T-cell (primary cell): ENCODE measurements around the gene DISP2. TPM values are rescaled to one million over a fixed set of nuclear protein-coding genes. Genes with fewer than 3 reads are reported as not detected.
A peak's percentile ranks its signal among the peaks of the same experiment; 100 is the strongest.

Experiments used
- ATAC-seq, 4 experiments: fragments of 200-7000 bp in 3 of 4; fragments of 150-1000 bp in 1 of 4; cut with Tn5 transposase; replicated peaks in 1 of 4; 1 replicate in 3 of 4; 2 replicates in 1 of 4; pipeline ENCODE4 v1.10.0; 2021; ENCODE audit warnings: moderate library complexity in 3 of 4, mild to moderate bottlenecking in 2 of 4, moderate number of reproducible peaks in 1 of 4
- CTCF ChIA-PET, 2 donors: fragments of 300-600 bp; sonication (Branson Sonifier 250); formaldehyde crosslinking; loops; one replicate each; lab custom pipeline; 2022; ENCODE audit warnings: antibody characterized with exemption in 2 of 2; lab: Charles Lee
- POLR2A ChIA-PET, 2 donors: fragments of 300-600 bp; sonication (Branson Sonifier 250); formaldehyde crosslinking; loops; one replicate each; lab custom pipeline; 2022; ENCODE audit warnings: antibody characterized with exemption in 2 of 2; lab: Charles Lee
- DNase-seq, 35 experiments: peaks; one replicate each; pipeline versions ENCODE4 v3.0.0 to v3.0.0-alpha.2; 2013 to 2023
- H3K27ac ChIP-seq: one replicate; pipeline ENCODE4 v1.5.1; 2013; ENCODE audit warnings: low read length
- H3K27me3 ChIP-seq, 2 experiments: replicated peaks in 1 of 2; 1 replicate in 1 of 2; 2 replicates in 1 of 2; pipeline versions ENCODE4 v1.6.1 to v1.7.0; 2013; ENCODE audit warnings: low read length in 1 of 2, mixed read lengths in 1 of 2; ENCODE audit not compliant: control insufficient read depth in 2 of 2, insufficient read depth in 2 of 2; ENCODE audit errors: extremely low read depth in 1 of 2
- H3K36me3 ChIP-seq, 2 donors: 1 replicate in 1 of 2; 2 replicates in 1 of 2; pipeline versions ENCODE4 v1.6.1 to v1.7.0; 2013; ENCODE audit warnings: low read length in 1 of 2; ENCODE audit not compliant: control insufficient read depth in 2 of 2, insufficient read depth in 1 of 2; ENCODE audit errors: extremely low read depth in 1 of 2
- H3K4me1 ChIP-seq, 2 experiments: 1 replicate in 1 of 2; 2 replicates in 1 of 2; pipeline versions ENCODE4 v1.6.1 to v1.7.0; 2013; ENCODE audit warnings: low read length in 2 of 2, mixed read lengths in 1 of 2; ENCODE audit not compliant: insufficient read depth in 2 of 2, control insufficient read depth in 1 of 2; ENCODE audit errors: extremely low read depth in 1 of 2
- H3K4me3 ChIP-seq, 2 donors: 1 replicate in 1 of 2; 2 replicates in 1 of 2; pipeline versions ENCODE4 v1.5.1 to v1.7.0; 2013; ENCODE audit warnings: mild to moderate bottlenecking in 2 of 2, low read length in 1 of 2, moderate library complexity in 1 of 2; ENCODE audit not compliant: control insufficient read depth in 1 of 2; ENCODE audit errors: extremely low read depth in 1 of 2
- H3K9me3 ChIP-seq: 2 replicates; pipeline ENCODE4 v1.7.0; 2013
- H3K27ac Mint-ChIP-seq, 2 donors: one replicate each; pipeline ENCODE4 v1.8.0; 2020 to 2021; ENCODE audit warnings: mild to moderate bottlenecking in 2 of 2, mixed read lengths in 2 of 2
- H3K27me3 Mint-ChIP-seq, 2 donors: one replicate each; pipeline ENCODE4 v1.8.0; 2021 to 2022; ENCODE audit warnings: mixed read lengths in 2 of 2
- H3K36me3 Mint-ChIP-seq: one replicate; pipeline ENCODE4 v1.8.0; 2021; ENCODE audit warnings: mixed read lengths
- H3K4me1 Mint-ChIP-seq, 3 donors: one replicate each; pipeline ENCODE4 v1.8.0; 2020 to 2022; ENCODE audit warnings: mixed read lengths in 3 of 3, mild to moderate bottlenecking in 1 of 3
- H3K4me3 Mint-ChIP-seq, 3 donors: one replicate each; pipeline ENCODE4 v1.8.0; 2020 to 2022; ENCODE audit warnings: mild to moderate bottlenecking in 3 of 3, mixed read lengths in 3 of 3, moderate library complexity in 3 of 3
- H3K9me3 Mint-ChIP-seq, 3 donors: one replicate each; pipeline ENCODE4 v1.8.0; 2020 to 2022; ENCODE audit warnings: mixed read lengths in 3 of 3
- WGBS: methylation state at CpG from one replicate; pipeline ENCODE4 v1.1.5; 2013; ENCODE audit warnings: missing lambda C conversion rate; ENCODE audit not compliant: insufficient coverage; 5-methylcytosine and 5-hydroxymethylcytosine counted together
- total RNA-seq, 35 experiments: library from RNA in 6 of 35; stranded (reverse) in 6 of 35; fragments of 120-200 nt in 1 of 35; gene quantifications; one replicate each; pipeline versions ENCODE4 v1.2.1 to v1.2.4 and lab custom pipeline; 2013 to 2026

DISP2 gene
- total RNA-seq, 5 donors from 2014 or later (not counting 1 experiment from before 2014, with no cell fraction given) = 0.03 to 1.4 (median 0.18) TPM

DNA sequence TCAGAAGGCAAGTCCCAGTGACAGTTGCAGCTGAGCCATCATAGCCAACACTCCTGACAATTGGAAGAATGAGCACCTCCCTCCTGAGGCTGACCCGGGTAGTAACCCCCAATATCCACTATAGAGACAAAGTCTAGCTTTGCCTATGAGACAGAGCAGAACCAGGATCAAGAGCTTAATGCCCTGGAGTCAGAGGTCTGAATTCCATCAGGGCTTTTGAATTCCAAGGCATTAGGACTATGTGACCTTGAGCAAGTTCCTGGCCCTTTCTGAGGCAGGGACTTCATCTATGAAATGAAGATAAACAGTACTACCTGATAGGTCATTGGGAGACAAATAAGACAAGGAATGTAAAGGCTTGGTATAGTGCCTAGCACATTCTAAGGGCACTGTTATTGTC lies 37.6 kb upstream of the DISP2 start:
- Histone ChIP-seq H3K27me3 (no peaks in the 10 kb centered on the region), H3K4me3 (no peak overlapping the region), H3K4me1 (peaks cover 5 to 27% of the 10 kb centered on the region in 2 experiments), H3K36me3 (no peaks in the 10 kb centered on the region), H3K27ac (no peak overlapping the region), H3K9me3 (no peaks in the 10 kb centered on the region)
- ChIA-PET POLR2A (interaction anchor here in 1 of 2 donors (1.2 kb wide), 1 partner anchor 14 kb away, joined by 3 read pairs; no protein-coding TSS in a partner anchor), CTCF (interaction anchor here (0.6 to 2.8 kb wide), 12 partner anchors 10 to 18 kb away, joined by 3 to 23 read pairs (median 4); partner anchors contain the start of gene PLCB2 (in 2 of the 2))
- H3K27me3 Mint-ChIP-seq = peaks cover 0 to 11% of the 10 kb centered on the region in 2 donors
- ATAC-seq (no peak), DNase-seq (no peak)
- H3K4me1 Mint-ChIP-seq = peaks cover 23 to 26% (median 25%) of the 10 kb centered on the region in 3 donors
- WGBS = 100% methylated on average over 1 of the region's 1 CpG
- H3K4me3 Mint-ChIP-seq = no peak overlapping the region
- no peaks in the 10 kb centered on the region for H3K36me3 Mint-ChIP-seq
- no peak overlapping the region for H3K27ac Mint-ChIP-seq
- H3K9me3 Mint-ChIP-seq = no peaks in the 10 kb centered on the region

DNA sequence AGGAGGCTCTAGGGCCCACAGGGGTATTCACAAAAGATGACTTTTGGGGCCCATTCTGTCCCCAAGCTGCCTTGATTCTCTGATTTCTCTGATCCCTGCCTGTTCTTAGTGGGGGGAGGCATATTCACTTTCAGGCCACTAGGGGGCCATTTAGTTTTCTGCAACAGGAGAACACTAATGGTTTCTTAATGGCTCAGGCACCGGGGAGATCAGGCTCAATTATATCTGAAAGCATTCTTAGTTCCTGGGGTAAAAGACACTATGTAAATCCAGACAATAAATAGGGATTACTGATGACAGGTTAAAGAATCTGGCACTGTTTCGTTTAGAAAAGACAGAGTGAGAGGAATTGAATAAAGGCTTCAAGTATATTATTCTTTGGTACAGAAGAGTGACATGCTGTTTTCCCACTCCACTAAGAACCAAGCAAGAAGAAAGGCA lies 37.1 kb upstream of the DISP2 start:
- Mint-ChIP-seq H3K4me1 (peaks cover 27 to 31% (median 31%) of the 10 kb centered on the region in 3 donors), H3K27ac (peak overlapping the region; percentile 12 to 62)
- peak; percentile 16 to 26 (median 20) for ATAC-seq

DNA sequence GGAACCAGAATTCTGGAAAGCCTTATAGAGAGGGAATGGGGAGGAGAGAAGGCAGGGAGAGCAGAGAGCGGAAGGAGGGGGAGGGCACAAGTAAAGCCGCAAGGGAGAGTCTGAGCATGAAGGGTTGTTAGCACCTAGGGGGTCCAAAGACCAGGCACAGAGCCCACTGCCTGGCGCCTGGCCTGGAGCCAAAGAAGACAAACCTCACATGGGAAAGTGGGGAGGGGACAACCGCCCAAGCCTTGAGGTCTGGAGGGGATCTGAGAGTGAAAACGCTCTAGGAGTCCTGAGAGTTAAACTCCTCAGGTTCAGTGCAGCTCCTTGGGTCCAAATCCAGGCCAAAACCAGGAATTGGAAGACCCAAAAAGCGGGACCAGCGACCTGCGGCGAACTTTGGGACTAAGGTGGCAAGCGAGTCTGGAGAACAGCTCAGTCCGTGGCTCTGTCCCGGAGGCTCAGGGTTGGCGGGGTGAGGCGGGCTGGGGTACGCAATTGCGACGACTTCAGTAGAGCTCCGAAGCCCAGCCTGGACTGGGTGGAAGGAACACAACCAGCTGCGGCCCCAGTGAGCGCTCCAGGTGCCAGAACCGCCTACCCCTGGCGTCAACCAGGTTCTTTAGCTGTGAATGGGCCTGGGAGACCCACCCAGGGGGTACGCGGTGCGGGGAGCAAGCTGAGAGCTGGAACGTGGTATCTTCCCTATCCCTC lies 35.3 kb upstream of the DISP2 start:
- Mint-ChIP-seq H3K27me3 (peaks cover 0 to 9% of the 10 kb centered on the region in 2 donors), H3K27ac (peak overlapping the region; percentile 76 to 83), H3K36me3 (no peaks in the 10 kb centered on the region), H3K4me3 (peak overlapping the region; percentile 63 to 81 (median 77)), H3K9me3 (no peaks in the 10 kb centered on the region), H3K4me1 (peaks cover 32 to 34% (median 32%) of the 10 kb centered on the region in 3 donors)
- DNase-seq (peak in 1 of 35 experiments; percentile 19), ATAC-seq (peak in 1 of 4 experiments; percentile 0)
- H3K27ac ChIP-seq = peak overlapping the region; percentile 55
- POLR2A ChIA-PET = interaction anchor here (0.8 to 1.2 kb wide), 4 partner anchors 11 to 246 kb away, joined by 3 to 5 read pairs (median 3); partner anchors contain the start of gene RPUSD2 (in 1 of the 2)
- H3K36me3 ChIP-seq = no peaks in the 10 kb centered on the region
- H3K27me3 ChIP-seq = no peaks in the 10 kb centered on the region
- CTCF ChIA-PET = interaction anchor here (0.6 to 2.0 kb wide), 14 partner anchors 9 to 95 kb away, joined by 3 to 35 read pairs (median 4); partner anchors contain the start of genes PLCB2 (in 2 of the 2) and CCDC9B (in 1 of the 2)
- peaks cover 5 to 32% of the 10 kb centered on the region in 2 experiments for H3K4me1 ChIP-seq
- WGBS = 76% methylated on average over 26 of the region's 26 CpGs
- H3K4me3 ChIP-seq = peak overlapping the region; percentile 46 to 58
- H3K9me3 ChIP-seq = no peaks in the 10 kb centered on the region

More for the DNA sequence above, 37.1 kb upstream of the DISP2 start:
- Mint-ChIP-seq H3K27me3 (peaks cover 0 to 11% of the 10 kb centered on the region in 2 donors), H3K9me3 (no peaks in the 10 kb centered on the region), H3K36me3 (no peaks in the 10 kb centered on the region), H3K4me3 (peak overlapping the region in 2 of 3 donors; percentile 28 to 35)
- H3K9me3 ChIP-seq = no peaks in the 10 kb centered on the region
- no CpG with 5 or more reads among the region's 2 CpGs for WGBS
- peaks cover 5 to 29% of the 10 kb centered on the region in 2 experiments for H3K4me1 ChIP-seq
- no peak overlapping the region for H3K27ac ChIP-seq
- H3K36me3 ChIP-seq = no peaks in the 10 kb centered on the region
- no peaks in the 10 kb centered on the region for H3K27me3 ChIP-seq
- ChIA-PET POLR2A (no interaction called here), CTCF (interaction anchor here (0.6 to 2.8 kb wide), 15 partner anchors 9 to 216 kb away, joined by 3 to 23 read pairs (median 5); partner anchors contain the start of gene PLCB2 (in 2 of the 2))
- peak in 29 of 35 experiments; percentile 31 to 79 (median 50) for DNase-seq
- no peak overlapping the region for H3K4me3 ChIP-seq

DNA sequence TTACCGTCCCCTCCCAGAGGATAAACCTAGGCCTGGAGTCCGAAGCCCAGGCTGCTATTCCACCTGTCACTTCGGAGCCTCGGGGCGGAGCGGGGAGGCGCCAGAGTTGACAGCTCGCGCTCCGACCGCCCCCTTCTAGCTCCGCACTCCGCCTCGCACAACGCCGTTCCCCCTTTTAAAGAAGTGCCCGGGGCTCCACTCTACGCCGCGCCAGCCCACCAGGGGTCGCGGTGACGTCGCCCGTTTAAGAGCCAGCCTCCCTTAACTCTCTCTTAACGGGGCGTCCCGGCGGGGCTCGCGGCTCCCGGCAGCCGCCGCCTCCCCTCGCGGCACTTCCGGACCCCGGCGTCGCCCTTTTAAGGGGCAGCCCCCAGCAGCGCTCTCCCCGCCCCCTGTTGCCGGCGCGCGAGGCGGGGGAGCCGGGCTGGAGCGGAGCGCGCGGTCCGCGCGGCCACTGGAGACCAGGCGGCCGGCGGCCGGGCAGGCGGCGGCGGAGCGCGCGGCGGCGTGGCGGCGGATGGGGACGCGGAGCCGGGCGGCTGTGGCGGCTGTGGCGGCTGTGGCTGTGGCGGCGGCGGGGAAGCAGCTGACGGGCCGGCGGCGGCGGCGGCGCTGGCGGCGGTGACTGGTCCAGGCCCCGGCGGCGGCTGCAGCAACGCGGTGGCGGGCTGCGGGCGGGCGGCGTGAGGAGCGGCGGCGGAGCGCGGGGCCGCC lies 34.6 kb upstream of the DISP2 start, which contains the start of gene INAFM2:
INAFM2 (plus strand) TSS at position 454 of the 714 bp plus-strand sequence. CDS start 364 bp downstream, outside the sequence.
- Histone ChIP-seq H3K36me3 (no peaks in the 10 kb centered on the region), H3K27me3 (no peaks in the 10 kb centered on the region), H3K4me1 (peaks cover 6 to 32% of the 10 kb centered on the region in 2 experiments), H3K27ac (peak within 1 kb of the TSS; percentile 55), H3K4me3 (peak within 1 kb of the TSS; percentile 50 to 58), H3K9me3 (no peaks in the 10 kb centered on the region)
- ChIA-PET POLR2A (interaction anchor here (0.8 to 1.2 kb wide), 4 partner anchors 11 to 246 kb away, joined by 3 to 5 read pairs (median 3); partner anchors contain the start of gene RPUSD2 (in 1 of the 2)), CTCF (interaction anchor here (0.6 to 2.0 kb wide), 15 partner anchors 10 to 145 kb away, joined by 3 to 35 read pairs (median 4); partner anchors contain the start of genes PLCB2 (in 2 of the 2) and CCDC9B (in 1 of the 2))
- Mint-ChIP-seq H3K9me3 (no peaks in the 10 kb centered on the region), H3K27ac (peak within 1 kb of the TSS; percentile 76 to 83), H3K36me3 (no peaks in the 10 kb centered on the region), H3K4me3 (peak within 1 kb of the TSS; percentile 76 to 81 (median 77)), H3K27me3 (peaks cover 0 to 5% of the 10 kb centered on the region in 2 donors), H3K4me1 (peaks cover 34% of the 10 kb centered on the region in 3 donors)
- DNase-seq = peak; percentile 79 to 95 (median 89)
- peak; percentile 87 to 90 (median 88) for ATAC-seq
- under 1% methylated on average over 102 of the region's 103 CpGs for WGBS

DNA sequence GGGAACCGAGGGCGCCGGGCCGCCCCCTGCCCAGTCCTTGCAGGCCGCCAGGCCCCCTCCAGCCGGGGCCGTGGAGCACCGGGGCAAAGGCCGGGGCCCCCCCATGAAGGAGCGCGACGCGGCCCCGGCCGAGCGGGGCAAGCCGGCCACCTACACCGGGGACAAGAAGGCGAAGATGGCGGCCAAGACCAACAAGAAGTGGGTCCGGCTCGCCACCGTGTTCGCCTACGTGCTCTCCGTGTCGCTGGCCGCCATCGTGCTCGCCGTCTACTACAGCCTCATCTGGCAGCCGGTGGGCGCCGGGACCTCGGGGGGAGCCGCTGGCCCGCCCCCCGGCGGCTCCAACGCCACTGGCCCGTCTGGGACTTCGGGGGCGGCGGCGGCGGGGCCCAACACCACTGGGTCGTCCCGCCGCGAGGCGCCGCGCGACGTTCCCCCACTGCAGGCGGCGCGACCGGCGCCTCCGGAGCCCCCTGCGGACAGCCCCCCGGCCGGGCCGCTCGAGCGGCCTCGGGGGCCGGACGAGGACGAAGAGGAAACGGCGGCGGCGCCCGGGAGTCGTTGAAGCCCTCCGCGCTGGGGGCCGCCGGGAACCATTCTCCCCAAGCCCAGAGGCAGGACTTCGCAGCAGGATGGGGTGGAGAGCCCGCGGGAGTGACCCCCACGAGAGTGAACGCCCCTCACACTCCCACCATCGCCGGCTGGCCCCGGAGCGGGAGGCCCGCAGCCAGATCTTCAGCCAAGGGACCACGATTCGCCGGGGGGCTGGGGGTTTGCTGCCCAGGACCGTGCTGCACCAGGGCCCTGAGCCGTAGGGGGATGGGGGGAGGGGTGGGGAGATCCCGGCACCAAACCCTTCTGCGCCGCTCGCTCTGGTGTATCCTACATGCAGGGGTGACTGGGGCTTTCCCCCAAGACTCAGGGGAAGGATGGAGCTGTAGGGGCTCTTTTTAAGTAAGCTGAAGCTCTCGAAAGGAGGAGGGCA lies 33.8 kb upstream of the DISP2 start:
- peak overlapping the region; percentile 45 to 50 for H3K4me3 ChIP-seq
- CTCF ChIA-PET = interaction anchor here (0.6 to 5.1 kb wide), 13 partner anchors 8 to 104 kb away, joined by 3 to 35 read pairs (median 4); partner anchors contain the start of gene PLCB2 (in 1 of the 2)
- H3K36me3 ChIP-seq = no peaks in the 10 kb centered on the region
- H3K36me3 Mint-ChIP-seq = no peaks in the 10 kb centered on the region
- WGBS = under 1% methylated on average over 80 of the region's 101 CpGs
- peak overlapping the region; percentile 74 to 80 (median 76) for H3K4me3 Mint-ChIP-seq
- POLR2A ChIA-PET = interaction anchor here in 1 of 2 donors (0.7 to 0.9 kb wide), 2 partner anchors 16 to 60 kb away, joined by 3 to 6 read pairs; partner anchors contain the start of gene PLCB2
- H3K27me3 ChIP-seq = no peaks in the 10 kb centered on the region
- peaks cover 34 to 36% (median 35%) of the 10 kb centered on the region in 3 donors for H3K4me1 Mint-ChIP-seq
- no peaks in the 10 kb centered on the region for H3K9me3 Mint-ChIP-seq
- peaks cover 9 to 32% of the 10 kb centered on the region in 2 experiments for H3K4me1 ChIP-seq
- H3K27me3 Mint-ChIP-seq = peaks cover 0 to 5% of the 10 kb centered on the region in 2 donors
- H3K27ac Mint-ChIP-seq = peak overlapping the region in 1 of 2 donors; percentile 6
- H3K27ac ChIP-seq = no peak overlapping the region
- peak; percentile 1 to 21 (median 12) for ATAC-seq
- DNase-seq = peak in 20 of 35 experiments; percentile 13 to 65 (median 38)
- no peaks in the 10 kb centered on the region for H3K9me3 ChIP-seq
